CD4-positive, alpha-beta T cell treated with Interleukin-6 at 100 ng/mL for 8 hours (primary cell): ENCODE results near the gene FES.
"Not testable (repeated sequence)": the region's sequence is repeated elsewhere in the genome, so short reads cannot be mapped to it uniquely, and the experiment has no call there.

Source experiments
- DNase-seq: peaks from one replicate; pipeline ENCODE4 v3.0.0-alpha.2; 2020; ENCODE audit warnings: mixed read lengths, low spot score

FES gene

GRCh38 chr15:90891346-90891949 is 7.1 kb downstream of the FES start:
- no peak for DNase-seq

- DNase-seq, result no peak
Measured at GRCh38 chr15:90892023-90892422, 7.7 kb downstream of the FES start.

GRCh38 chr15:90892498-90893174 is 8.3 kb downstream of the FES start:
- DNase-seq, result no peak

- no peak for DNase-seq
Measured at GRCh38 chr15:90893175-90894090, 9.1 kb downstream of the FES start.

GRCh38 chr15:90895571-90896117 is 11.3 kb downstream of the FES start:
- DNase-seq, result no peak

GRCh38 chr15:90897131-90897655 is 12.9 kb downstream of the FES start:
- not testable (repeated sequence) for DNase-seq

- no peak for DNase-seq
Measured at GRCh38 chr15:90901175-90902039, 17.1 kb downstream of the FES start.

GRCh38 chr15:90902040-90902839 is 17.9 kb downstream of the FES start:
- DNase-seq, result peak; percentile 67

- DNase-seq, result peak; percentile 64
Measured at GRCh38 chr15:90902840-90903732, 18.8 kb downstream of the FES start, which contains the start of gene MAN2A2. Gene MAN2A2, plus strand, starts transcription at chr15:90903302. Its CDS starts 906 bp downstream, at chr15:90904208.

GRCh38 chr15:90903733-90904536 is 19.6 kb downstream of the FES start:
- DNase-seq, result no peak

- DNase-seq, result no peak
Measured at GRCh38 chr15:90904746-90905145, 20.4 kb downstream of the FES start.

GRCh38 chr15:90905306-90906180 is 21.2 kb downstream of the FES start:
- DNase-seq, result no peak

- no peak for DNase-seq
Measured at GRCh38 chr15:90906181-90906849, 22.0 kb downstream of the FES start.

- DNase-seq, result no peak
Measured at GRCh38 chr15:90907051-90907660, 22.9 kb downstream of the FES start.

- DNase-seq, result no peak
Measured at GRCh38 chr15:90907838-90908507, 23.7 kb downstream of the FES start.

GRCh38 chr15:90909449-90909848 is 25.1 kb downstream of the FES start:
- DNase-seq, result not testable (repeated sequence)
